Activated naive CD4-positive, alpha-beta T cell treated with anti-CD3 and anti-CD28 coated beads, Interleukin-2, amount 50 U/mL, for 16 hours (primary cell): ENCODE measurements around the gene FPR3.

Experiments
- DNase-seq: peaks from one replicate; pipeline ENCODE4 v3.0.0-alpha.2; 2020

FPR3 gene

GRCh38 chr19:51807925-51808324, 13.0 kb downstream of the FPR3 start:
- no peak for DNase-seq

- no peak for DNase-seq
Measured at GRCh38 chr19:51808333-51808986, 13.5 kb downstream of the FPR3 start.

GRCh38 chr19:51809787-51810186, 14.8 kb downstream of the FPR3 start:
- no peak for DNase-seq

GRCh38 chr19:51810223-51810622, 15.3 kb downstream of the FPR3 start:
- no peak for DNase-seq

GRCh38 chr19:51811344-51811743, 16.4 kb downstream of the FPR3 start:
- DNase-seq, result no peak

GRCh38 chr19:51815043-51815442, 20.1 kb downstream of the FPR3 start:
- no peak for DNase-seq

GRCh38 chr19:51816711-51817110, 21.8 kb downstream of the FPR3 start:
- DNase-seq, result no peak

GRCh38 chr19:51820011-51820410, 25.1 kb downstream of the FPR3 start:
- DNase-seq, result no peak

- no peak for DNase-seq
Measured at GRCh38 chr19:51820831-51821446, 26.0 kb downstream of the FPR3 start.

- no peak for DNase-seq
Measured at GRCh38 chr19:51821456-51821855, 26.5 kb downstream of the FPR3 start.

- no peak for DNase-seq
Measured at GRCh38 chr19:51821921-51822320, 27.0 kb downstream of the FPR3 start.

- no peak for DNase-seq
Measured at GRCh38 chr19:51822325-51822724, 27.4 kb downstream of the FPR3 start.

GRCh38 chr19:51822946-51823345, 28.0 kb downstream of the FPR3 start:
- DNase-seq, result no peak

- DNase-seq, result no peak
Measured at GRCh38 chr19:51824281-51825005, 29.5 kb downstream of the FPR3 start.

- DNase-seq, result no peak
Measured at GRCh38 chr19:51830274-51830673, 35.3 kb downstream of the FPR3 start.

- DNase-seq, result no peak
Measured at GRCh38 chr19:51837145-51837544, 42.2 kb downstream of the FPR3 start.

- DNase-seq, result no peak
Measured at GRCh38 chr19:51861870-51862622, 67.1 kb downstream of the FPR3 start.

- no peak for DNase-seq
Measured at GRCh38 chr19:51873097-51873496, 78.1 kb downstream of the FPR3 start.
